Renal pelvis (tissue), 4 donors: ENCODE data around the gene IL18. TPM values are rescaled to one million over a fixed set of nuclear protein-coding genes. Genes with fewer than 3 reads are reported as not detected.
A peak's percentile ranks its signal among the peaks of the same experiment; 100 is the strongest.
"Not testable (repeated sequence)": the region's sequence is repeated elsewhere in the genome, so short reads cannot be mapped to it uniquely, and the experiment has no call there.

Source experiments
- DNase-seq: peaks from one replicate; pipeline ENCODE4 v3.0.0-alpha.2; 2013
- polyA plus RNA-seq, 3 donors: library from polyadenylated mRNA; unstranded; fragments of 120-200 nt; gene quantifications; one replicate each; pipeline ENCODE4 v1.2.1, GENCODE V29; 2013; ENCODE audit not compliant: insufficient read length in 3 of 3

IL18 gene
- polyA plus RNA-seq, 3 donors = 4.9 to 15.5 (median 9.5) TPM

- no peak for DNase-seq
Measured at GRCh38 chr11:112128483-112129121, 35.3 kb downstream of the IL18 start.

GRCh38 chr11:112127056-112127455 is 36.8 kb downstream of the IL18 start:
- DNase-seq = no peak

- no peak for DNase-seq
Measured at GRCh38 chr11:112123129-112123528, 40.8 kb downstream of the IL18 start.

- DNase-seq = no peak
Measured at GRCh38 chr11:112121981-112122615, 41.8 kb downstream of the IL18 start.

- no peak for DNase-seq
Measured at GRCh38 chr11:112118176-112118575, 45.7 kb downstream of the IL18 start.

- no peak for DNase-seq
Measured at GRCh38 chr11:112115386-112115785, 48.5 kb downstream of the IL18 start.

GRCh38 chr11:112114460-112114859 is 49.4 kb downstream of the IL18 start:
- DNase-seq = no peak

GRCh38 chr11:112113539-112114457 is 50.1 kb downstream of the IL18 start:
- DNase-seq = peak; percentile 33

GRCh38 chr11:112106070-112106469 is 57.8 kb downstream of the IL18 start:
- no peak for DNase-seq

- DNase-seq = no peak
Measured at GRCh38 chr11:112103446-112103845, 60.4 kb downstream of the IL18 start.

- no peak for DNase-seq
Measured at GRCh38 chr11:112100462-112100861, 63.4 kb downstream of the IL18 start.

- no peak for DNase-seq
Measured at GRCh38 chr11:112097734-112098528, 66.0 kb downstream of the IL18 start.

GRCh38 chr11:112096194-112096593 is 67.7 kb downstream of the IL18 start:
- no peak for DNase-seq

- DNase-seq = not testable (repeated sequence)
Measured at GRCh38 chr11:112095302-112095701, 68.6 kb downstream of the IL18 start.

Other genes with a start within 250 kb of the IL18 start
- 10 to 100 TPM; 10.9 to 11.4 (median 10.9) TPM for gene C11orf52, start 245.2 kb downstream of the IL18 start, polyA plus RNA-seq
- gene DIXDC1, start 226.8 kb downstream of the IL18 start, polyA plus RNA-seq = 10 to 100 TPM; 16.9 to 20.9 (median 20.0) TPM
- 10 to 100 TPM; 45.8 to 50.1 (median 48.3) TPM for gene DLAT, start 138.7 kb downstream of the IL18 start, polyA plus RNA-seq
- gene PIH1D2, start 90.1 kb downstream of the IL18 start, polyA plus RNA-seq = 10 to 100 TPM in 2 of 3 donors, 1 to 10 TPM in 1; 7.9 to 13.2 (median 12.8) TPM
- gene NKAPD1, start 89.8 kb downstream of the IL18 start, polyA plus RNA-seq = 10 to 100 TPM; 49.4 to 60.6 (median 54.4) TPM
- gene TIMM8B, start 77.3 kb downstream of the IL18 start, polyA plus RNA-seq = 10 to 100 TPM; 67.4 to 86.2 (median 74.2) TPM
- 100 to 1,000 TPM; 180 to 186 (median 185) TPM for gene SDHD, start 77.2 kb downstream of the IL18 start, polyA plus RNA-seq
- under 1 TPM in 1 of 3 donors, not detected in 2; 0.42 TPM for gene TEX12, start 3.3 kb upstream of the IL18 start, polyA plus RNA-seq
- 1 to 10 TPM; 3.5 to 7.0 (median 5.4) TPM for gene BCO2, start 11.4 kb upstream of the IL18 start, polyA plus RNA-seq
- gene PTS, start 62.3 kb upstream of the IL18 start, polyA plus RNA-seq = 10 to 100 TPM; 44.6 to 62.6 (median 56.7) TPM
- gene PLET1, start 96.8 kb upstream of the IL18 start, polyA plus RNA-seq = under 1 TPM in 1 of 3 donors, not detected in 2; 0.14 TPM